ENCODE results near the gene PGAM5.

Gene PGAM5

GRCh38 chr12:132685400-132685799 lies 25.2 kb upstream of the PGAM5 start:
- Histone ChIP-seq H3K79me2 (ENCODE audit: insufficient read depth, low read length) (peaks cover 74% of the 10 kb centered on the region), H3K9ac (ENCODE audit: low read length) (peak overlapping the region; percentile 87; the same call in 1 of the 2 replicates), H3K27ac (ENCODE audit: low read depth, low read length) (no peak overlapping the region), H3F3A (ENCODE audit: insufficient read depth) (0 out of 2 replicates have a peak, but pooled peaks cover 3% of the 10 kb centered on the region), H2AFZ (ENCODE audit: low read depth, low read length, severe bottlenecking) (no peak overlapping the region), H4K20me1 (ENCODE audit: low read depth, low read length) (peaks cover 17% of the 10 kb centered on the region), H3K9me2 (replicated peaks; ENCODE audit: insufficient read depth, low read length) (no peaks in the 10 kb centered on the region), H3K4me3 (ENCODE audit: insufficient read depth, low read length, poor library complexity, severe bottlenecking) (no peak overlapping the region), H3K27me3 (ENCODE audit: low read length) (no peaks in the 10 kb centered on the region), H3K36me3 (ENCODE audit: low read length) (no peaks in the 10 kb centered on the region), H3K4me2 (ENCODE audit: low read depth, low read length, poor library complexity, severe bottlenecking) (peak overlapping the region; percentile 58), H3K9me3 (ENCODE audit: insufficient read depth, low read length) (no peaks in the 10 kb centered on the region)
- TF ChIP-seq EZH2phosphoT487 (conservative IDR thresholded peaks at IDR 0.05; ENCODE audit: low read length) (no peak), CTCF (IDR thresholded peaks at IDR 0.05; ENCODE audit: insufficient read depth, low read length, poor library complexity, severe bottlenecking) (no peak)

- Histone ChIP-seq H3F3A (ENCODE audit: insufficient read depth) (0 out of 2 replicates have a peak, but pooled peaks cover 11% of the 10 kb centered on the region), H3K9ac (ENCODE audit: low read length) (peak overlapping the region; percentile 87), H3K4me3 (ENCODE audit: insufficient read depth, low read length, poor library complexity, severe bottlenecking) (peak overlapping the region; percentile 83), H3K9me3 (ENCODE audit: insufficient read depth, low read length) (no peaks in the 10 kb centered on the region), H2AFZ (ENCODE audit: low read depth, low read length, severe bottlenecking) (peak overlapping the region; percentile 41), H3K9me2 (replicated peaks; ENCODE audit: insufficient read depth, low read length) (no peaks in the 10 kb centered on the region), H3K79me2 (ENCODE audit: insufficient read depth, low read length) (peaks cover 60% of the 10 kb centered on the region), H3K27me3 (ENCODE audit: low read length) (no peaks in the 10 kb centered on the region), H3K4me2 (ENCODE audit: low read depth, low read length, poor library complexity, severe bottlenecking) (peak overlapping the region; percentile 58), H3K27ac (ENCODE audit: low read depth, low read length) (peak overlapping the region; percentile 74), H4K20me1 (ENCODE audit: low read depth, low read length) (peaks cover 9% of the 10 kb centered on the region; the same call in 1 of the 2 replicates), H3K36me3 (ENCODE audit: low read length) (peaks cover 6% of the 10 kb centered on the region; the same call in 1 of the 2 replicates)
- TF ChIP-seq CTCF (IDR thresholded peaks at IDR 0.05; ENCODE audit: insufficient read depth, low read length, poor library complexity, severe bottlenecking) (no peak), EZH2phosphoT487 (conservative IDR thresholded peaks at IDR 0.05; ENCODE audit: low read length) (no peak)
These were observed 23.8 kb upstream of the PGAM5 start for GRCh38 chr12:132686825-132687210.

GRCh38 chr12:132687211-132688164 lies 23.2 kb upstream of the PGAM5 start, which contains the start of the genes POLE and PXMP2:
POLE (minus strand) TSS chr12:132687342; CDS start chr12:132687315, 27 bp downstream.
PXMP2 (plus strand) TSS chr12:132687587; CDS start chr12:132687671, 84 bp downstream.
- H3K9ac ChIP-seq (ENCODE audit: low read length) = peak within 1 kb of the TSS; percentile 87
- peaks cover 9% of the 10 kb centered on the region; the same call in 1 of the 2 replicates for H4K20me1 ChIP-seq (ENCODE audit: low read depth, low read length)
- H3K4me2 ChIP-seq (ENCODE audit: low read depth, low read length, poor library complexity, severe bottlenecking) = peak within 1 kb of the TSS; percentile 58
- H3K4me3 ChIP-seq (ENCODE audit: insufficient read depth, low read length, poor library complexity, severe bottlenecking) = peak within 1 kb of the TSS; percentile 83
- H3K27me3 ChIP-seq (ENCODE audit: low read length) = no peaks in the 10 kb centered on the region
- no peaks in the 10 kb centered on the region for H3K9me2 ChIP-seq (replicated peaks; ENCODE audit: insufficient read depth, low read length)
- peak within 1 kb of the TSS; percentile 41 for H2AFZ ChIP-seq (ENCODE audit: low read depth, low read length, severe bottlenecking)
- H3K27ac ChIP-seq (ENCODE audit: low read depth, low read length) = peak within 1 kb of the TSS; percentile 74
- H3K79me2 ChIP-seq (ENCODE audit: insufficient read depth, low read length) = peaks cover 55% of the 10 kb centered on the region
- TF ChIP-seq EZH2phosphoT487 (conservative IDR thresholded peaks at IDR 0.05; ENCODE audit: low read length) (no peak), CTCF (IDR thresholded peaks at IDR 0.05; ENCODE audit: insufficient read depth, low read length, poor library complexity, severe bottlenecking) (no peak)
- H3F3A ChIP-seq (ENCODE audit: insufficient read depth) = 0 out of 2 replicates have a peak, but pooled peaks cover 12% of the 10 kb centered on the region
- no peaks in the 10 kb centered on the region for H3K9me3 ChIP-seq (ENCODE audit: insufficient read depth, low read length)
- peaks cover 6% of the 10 kb centered on the region; the same call in 1 of the 2 replicates for H3K36me3 ChIP-seq (ENCODE audit: low read length)

All from SU-DHL-6 (cell line).